ENCODE results near the gene MINK1.
A peak's percentile ranks its signal among the peaks of the same experiment; 100 is the strongest.

MINK1 gene

GRCh38 chr17:4833178-4833940, at the start of gene MINK1:
MINK1 (plus strand) TSS chr17:4833340; CDS start chr17:4833584, 244 bp downstream.
- Histone ChIP-seq H3K27me3 (ENCODE audit: low read depth, low read length) (no peaks in the 10 kb centered on the region), H3K36me3 (ENCODE audit: control insufficient read depth in 1 of 2, insufficient read depth in 2 of 2, low read length in 2 of 2) (no peaks in the 10 kb centered on the region), H3K4me3 (ENCODE audit: low read depth in 1 of 2, low read length in 2 of 2) (peak within 1 kb of the TSS; percentile 87), H3K9me3 (ENCODE audit: control insufficient read depth in 1 of 2, low read length in 2 of 2) (no peaks in the 10 kb centered on the region), H3K27ac (ENCODE audit: low read length) (peak within 1 kb of the TSS; percentile 77), H3K4me1 (ENCODE audit: control insufficient read depth in 1 of 2, insufficient read depth in 2 of 2, low read length in 2 of 2) (peaks cover 20 to 31% of the 10 kb centered on the region in 2 donors)

- H3K9me3 ChIP-seq (ENCODE audit: control insufficient read depth in 1 of 2, low read length in 2 of 2) = no peaks in the 10 kb centered on the region
- H3K27me3 ChIP-seq (ENCODE audit: low read depth, low read length) = peaks cover 3% of the 10 kb centered on the region
- H3K4me3 ChIP-seq (ENCODE audit: low read depth in 1 of 2, low read length in 2 of 2) = peak overlapping the region; percentile 19 to 51
- H3K4me1 ChIP-seq (ENCODE audit: control insufficient read depth in 1 of 2, insufficient read depth in 2 of 2, low read length in 2 of 2) = peaks cover 1 to 30% of the 10 kb centered on the region in 2 donors
- no peaks in the 10 kb centered on the region for H3K36me3 ChIP-seq (ENCODE audit: control insufficient read depth in 1 of 2, insufficient read depth in 2 of 2, low read length in 2 of 2)
- H3K27ac ChIP-seq (ENCODE audit: low read length) = no peak overlapping the region
Measured at GRCh38 chr17:4785311-4786105, 47.6 kb upstream of the MINK1 start.

DNA sequence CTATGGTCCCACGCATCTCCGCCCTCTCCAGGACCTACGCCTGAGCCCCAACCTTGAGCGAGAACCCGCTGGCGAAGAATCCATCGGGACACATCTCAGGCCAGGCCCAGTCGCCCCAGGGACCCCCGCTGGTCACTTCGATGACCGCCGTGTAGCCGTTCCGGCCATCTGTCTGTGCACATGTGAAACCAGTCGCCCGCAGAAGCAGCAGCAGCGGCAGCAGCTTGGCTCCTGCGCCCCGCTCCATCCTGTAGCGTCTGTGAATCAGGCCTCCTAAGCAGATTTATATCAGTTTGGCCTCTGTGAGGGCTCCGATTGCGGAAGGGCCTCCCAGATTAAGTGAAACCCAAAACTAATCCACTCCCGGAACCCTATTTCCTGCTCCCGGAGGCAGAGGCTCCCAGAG, 47.0 kb upstream of the MINK1 start, which contains the start of gene VMO1:
Gene VMO1, minus strand, starts transcription at position 259 of the 406 bp plus-strand sequence. Its CDS starts 12 bp downstream, at position 247.
- H3K27ac ChIP-seq (ENCODE audit: low read length) = no peak within 1 kb of the TSS
- H3K4me1 ChIP-seq (ENCODE audit: control insufficient read depth in 1 of 2, insufficient read depth in 2 of 2, low read length in 2 of 2) = peaks cover 5 to 32% of the 10 kb centered on the region in 2 donors

DNA sequence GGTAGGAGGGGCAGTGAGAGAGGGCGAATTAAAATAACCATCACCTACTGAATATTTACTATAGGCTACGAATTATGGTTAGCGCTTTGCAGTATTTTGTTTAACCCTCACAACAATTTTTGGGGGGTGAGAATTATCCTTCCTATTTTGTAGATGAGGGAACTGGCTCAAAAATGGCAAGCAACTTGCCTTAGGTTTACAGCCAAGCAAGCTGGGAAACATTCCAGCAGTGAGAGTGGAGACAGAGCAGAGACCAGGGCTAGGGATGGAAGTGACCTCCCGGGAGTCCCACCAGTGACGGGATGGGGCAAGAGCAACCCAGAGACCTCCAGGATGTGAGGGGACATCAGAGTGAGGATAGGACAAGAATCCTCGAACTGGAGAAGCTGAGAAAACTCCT, 46.6 kb upstream of the MINK1 start:
- Histone ChIP-seq H3K27me3 (ENCODE audit: low read depth, low read length) (peaks cover 3% of the 10 kb centered on the region), H3K9me3 (ENCODE audit: control insufficient read depth in 1 of 2, low read length in 2 of 2) (no peaks in the 10 kb centered on the region), H3K36me3 (ENCODE audit: control insufficient read depth in 1 of 2, insufficient read depth in 2 of 2, low read length in 2 of 2) (no peaks in the 10 kb centered on the region), H3K4me3 (ENCODE audit: low read depth in 1 of 2, low read length in 2 of 2) (peak overlapping the region; percentile 19 to 51), H3K4me1 (ENCODE audit: control insufficient read depth in 1 of 2, insufficient read depth in 2 of 2, low read length in 2 of 2) (peaks cover 5 to 32% of the 10 kb centered on the region in 2 donors), H3K27ac (ENCODE audit: low read length) (no peak overlapping the region)

More for the DNA sequence above, 47.0 kb upstream of the MINK1 start, which contains the start of gene VMO1:
- H3K4me3 ChIP-seq (ENCODE audit: low read depth in 1 of 2, low read length in 2 of 2) = peak within 1 kb of the TSS; percentile 19 to 51
- no peaks in the 10 kb centered on the region for H3K9me3 ChIP-seq (ENCODE audit: control insufficient read depth in 1 of 2, low read length in 2 of 2)
- peaks cover 3% of the 10 kb centered on the region for H3K27me3 ChIP-seq (ENCODE audit: low read depth, low read length)
- no peaks in the 10 kb centered on the region for H3K36me3 ChIP-seq (ENCODE audit: control insufficient read depth in 1 of 2, insufficient read depth in 2 of 2, low read length in 2 of 2)

GRCh38 chr17:4788159-4788806, 44.9 kb upstream of the MINK1 start:
- H3K9me3 ChIP-seq (ENCODE audit: control insufficient read depth in 1 of 2, low read length in 2 of 2) = no peaks in the 10 kb centered on the region
- peaks cover 3% of the 10 kb centered on the region for H3K27me3 ChIP-seq (ENCODE audit: low read depth, low read length)
- H3K4me1 ChIP-seq (ENCODE audit: control insufficient read depth in 1 of 2, insufficient read depth in 2 of 2, low read length in 2 of 2) = peaks cover 5 to 32% of the 10 kb centered on the region in 2 donors
- peak overlapping the region; percentile 68 to 84 for H3K4me3 ChIP-seq (ENCODE audit: low read depth in 1 of 2, low read length in 2 of 2)
- no peaks in the 10 kb centered on the region for H3K36me3 ChIP-seq (ENCODE audit: control insufficient read depth in 1 of 2, insufficient read depth in 2 of 2, low read length in 2 of 2)
- H3K27ac ChIP-seq (ENCODE audit: low read length) = no peak overlapping the region

DNA sequence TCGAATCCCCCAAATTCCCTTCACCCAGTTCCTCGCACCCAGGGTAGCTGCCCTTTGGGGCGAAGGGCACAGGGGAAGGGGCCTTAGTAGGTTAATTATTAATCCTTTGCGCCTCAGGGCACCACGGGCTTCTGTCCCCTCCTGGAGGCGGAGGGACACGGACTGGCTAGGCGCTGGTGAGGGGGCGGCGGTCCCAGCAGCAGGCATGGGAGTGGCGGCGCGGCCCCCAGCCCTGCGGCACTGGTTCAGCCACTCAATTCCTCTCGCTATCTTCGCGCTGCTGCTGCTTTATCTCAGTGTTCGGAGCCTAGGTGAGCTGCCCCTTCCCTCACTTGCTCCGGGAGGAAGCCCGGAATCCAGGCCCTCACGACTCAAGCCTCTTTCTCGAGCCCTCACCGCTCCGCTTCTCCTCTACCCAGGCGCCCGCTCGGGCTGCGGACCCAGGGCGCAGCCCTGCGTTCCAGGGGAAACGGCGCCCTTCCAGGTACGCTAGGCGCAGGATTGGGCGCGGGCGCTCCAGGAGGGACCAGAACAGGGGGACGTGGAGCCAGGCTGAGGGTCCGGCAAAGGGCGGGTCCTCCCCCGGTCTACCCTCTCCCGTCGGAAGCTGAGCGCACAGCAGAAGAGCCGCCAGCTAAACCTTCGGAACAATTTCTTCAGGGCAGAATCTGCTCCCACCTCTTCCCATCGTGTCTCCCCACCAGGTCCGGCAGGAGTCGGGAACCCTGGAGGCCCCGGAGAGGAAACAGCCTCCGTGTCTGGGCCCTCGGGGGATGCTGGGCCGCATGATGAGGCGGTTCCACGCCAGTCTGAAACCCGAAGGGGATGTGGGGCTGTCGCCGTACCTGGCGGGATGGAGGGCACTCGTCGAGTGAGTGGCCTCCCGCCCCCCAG, 44.1 kb upstream of the MINK1 start, which contains the start of gene GLTPD2:
Gene GLTPD2, plus strand, starts transcription at position 158 of the 894 bp plus-strand sequence. Its CDS starts 48 bp downstream, at position 206.
- Histone ChIP-seq H3K9me3 (ENCODE audit: control insufficient read depth in 1 of 2, low read length in 2 of 2) (no peaks in the 10 kb centered on the region), H3K36me3 (ENCODE audit: control insufficient read depth in 1 of 2, insufficient read depth in 2 of 2, low read length in 2 of 2) (no peaks in the 10 kb centered on the region), H3K27me3 (ENCODE audit: low read depth, low read length) (peaks cover 2% of the 10 kb centered on the region), H3K4me3 (ENCODE audit: low read depth in 1 of 2, low read length in 2 of 2) (peak within 1 kb of the TSS; percentile 68 to 84), H3K4me1 (ENCODE audit: control insufficient read depth in 1 of 2, insufficient read depth in 2 of 2, low read length in 2 of 2) (peaks cover 5 to 32% of the 10 kb centered on the region in 2 donors), H3K27ac (ENCODE audit: low read length) (peak within 1 kb of the TSS; percentile 23)

DNA sequence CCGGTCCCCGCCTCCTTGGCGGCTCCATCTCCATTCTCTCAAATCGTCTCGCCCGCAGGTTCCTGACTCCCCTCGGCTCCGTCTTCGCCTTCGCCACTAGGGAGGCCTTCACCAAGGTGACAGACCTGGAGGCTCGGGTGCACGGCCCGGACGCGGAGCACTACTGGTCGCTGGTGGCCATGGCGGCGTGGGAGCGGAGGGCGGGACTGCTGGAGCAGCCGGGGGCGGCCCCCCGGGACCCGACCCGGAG, 43.5 kb upstream of the MINK1 start:
- Histone ChIP-seq H3K4me3 (ENCODE audit: low read depth in 1 of 2, low read length in 2 of 2) (peak overlapping the region; percentile 68 to 84), H3K36me3 (ENCODE audit: control insufficient read depth in 1 of 2, insufficient read depth in 2 of 2, low read length in 2 of 2) (no peaks in the 10 kb centered on the region), H3K4me1 (ENCODE audit: control insufficient read depth in 1 of 2, insufficient read depth in 2 of 2, low read length in 2 of 2) (peaks cover 5 to 32% of the 10 kb centered on the region in 2 donors), H3K27me3 (ENCODE audit: low read depth, low read length) (no peaks in the 10 kb centered on the region), H3K9me3 (ENCODE audit: control insufficient read depth in 1 of 2, low read length in 2 of 2) (no peaks in the 10 kb centered on the region), H3K27ac (ENCODE audit: low read length) (peak overlapping the region; percentile 23)

- Histone ChIP-seq H3K4me1 (ENCODE audit: control insufficient read depth in 1 of 2, insufficient read depth in 2 of 2, low read length in 2 of 2) (peaks cover 5 to 32% of the 10 kb centered on the region in 2 donors), H3K27me3 (ENCODE audit: low read depth, low read length) (no peaks in the 10 kb centered on the region), H3K36me3 (ENCODE audit: control insufficient read depth in 1 of 2, insufficient read depth in 2 of 2, low read length in 2 of 2) (no peaks in the 10 kb centered on the region)
Measured at GRCh38 chr17:4789951-4790704, 43.0 kb upstream of the MINK1 start.

GRCh38 chr17:4790705-4791088, 42.4 kb upstream of the MINK1 start:
- H3K4me3 ChIP-seq (ENCODE audit: low read depth in 1 of 2, low read length in 2 of 2) = peak overlapping the region; percentile 62 to 84
- H3K27ac ChIP-seq (ENCODE audit: low read length) = peak overlapping the region; percentile 84
- no peaks in the 10 kb centered on the region for H3K27me3 ChIP-seq (ENCODE audit: low read depth, low read length)
- H3K9me3 ChIP-seq (ENCODE audit: control insufficient read depth in 1 of 2, low read length in 2 of 2) = no peaks in the 10 kb centered on the region
- H3K4me1 ChIP-seq (ENCODE audit: control insufficient read depth in 1 of 2, insufficient read depth in 2 of 2, low read length in 2 of 2) = peaks cover 5 to 26% of the 10 kb centered on the region in 2 donors
- H3K36me3 ChIP-seq (ENCODE audit: control insufficient read depth in 1 of 2, insufficient read depth in 2 of 2, low read length in 2 of 2) = no peaks in the 10 kb centered on the region

More at GRCh38 chr17:4789951-4790704, 43.0 kb upstream of the MINK1 start:
- peak overlapping the region; percentile 84 for H3K27ac ChIP-seq (ENCODE audit: low read length)
- H3K9me3 ChIP-seq (ENCODE audit: control insufficient read depth in 1 of 2, low read length in 2 of 2) = no peaks in the 10 kb centered on the region
- peak overlapping the region; percentile 68 to 84 for H3K4me3 ChIP-seq (ENCODE audit: low read depth in 1 of 2, low read length in 2 of 2)

GRCh38 chr17:4795168-4795567, 38.0 kb upstream of the MINK1 start:
- H3K27ac ChIP-seq (ENCODE audit: low read length) = no peak overlapping the region

More at GRCh38 chr17:4795168-4795567, 38.0 kb upstream of the MINK1 start:
- H3K9me3 ChIP-seq (ENCODE audit: control insufficient read depth in 1 of 2, low read length in 2 of 2) = no peaks in the 10 kb centered on the region
- H3K4me3 ChIP-seq (ENCODE audit: low read depth in 1 of 2, low read length in 2 of 2) = peak overlapping the region in 1 of 2 donors; percentile 100
- H3K27me3 ChIP-seq (ENCODE audit: low read depth, low read length) = no peaks in the 10 kb centered on the region
- peaks cover 11 to 23% of the 10 kb centered on the region in 2 donors for H3K36me3 ChIP-seq (ENCODE audit: control insufficient read depth in 1 of 2, insufficient read depth in 2 of 2, low read length in 2 of 2)
- H3K4me1 ChIP-seq (ENCODE audit: control insufficient read depth in 1 of 2, insufficient read depth in 2 of 2, low read length in 2 of 2) = peaks cover 5 to 20% of the 10 kb centered on the region in 2 donors
